Neural progenitor cell (in vitro differentiated cells): ENCODE data around the gene NBEAL2. TPM values are rescaled to one million over a fixed set of nuclear protein-coding genes. Genes with fewer than 3 reads are reported as not detected.

Source experiments
- DNase-seq: peaks from one replicate; pipeline ENCODE4 v3.0.0-alpha.2; 2016; ENCODE audit warnings: low spot score
- H2AFZ ChIP-seq: fragments of 200-600 bp; sonication (generic); replicated peaks from 2 replicates; pipeline ENCODE4 v1.6.1; 2016; ENCODE audit warnings: antibody characterized with exemption
- H3F3A ChIP-seq: fragments of 200-600 bp; sonication (generic); 2 replicates; pipeline ENCODE4 v1.6.1; 2016; ENCODE audit warnings: antibody characterized with exemption, low read depth
- H3K27ac ChIP-seq: fragments of 200-600 bp; sonication (generic); 2 replicates; pipeline ENCODE4 v1.5.1; 2016; ENCODE audit warnings: mild to moderate bottlenecking
- H3K27me3 ChIP-seq: fragments of 200-600 bp; sonication (generic); 2 replicates; pipeline ENCODE4 v1.6.1; 2016; ENCODE audit warnings: mild to moderate bottlenecking, moderate library complexity
- H3K36me3 ChIP-seq: fragments of 200-600 bp; sonication (generic); 2 replicates; pipeline ENCODE4 v1.5.1; 2016
- H3K4me1 ChIP-seq: fragments of 200-600 bp; sonication (generic); 2 replicates; pipeline ENCODE4 v1.6.1; 2016; ENCODE audit warnings: mixed run types
- H3K4me2 ChIP-seq: fragments of 200-600 bp; sonication (generic); 2 replicates; pipeline ENCODE4 v1.6.1; 2016
- H3K4me3 ChIP-seq: fragments of 200-600 bp; sonication (generic); 2 replicates; pipeline ENCODE4 v1.5.1; 2016
- H3K79me2 ChIP-seq: fragments of 200-600 bp; sonication (generic); 2 replicates; pipeline ENCODE4 v1.6.1; 2016; ENCODE audit warnings: low read depth
- H3K9ac ChIP-seq: fragments of 200-600 bp; sonication (generic); 2 replicates; pipeline ENCODE4 v1.6.1; 2016
- H3K9me3 ChIP-seq: fragments of 200-600 bp; sonication (generic); 2 replicates; pipeline ENCODE4 v1.5.1; 2016; ENCODE audit warnings: low read depth
- H4K20me1 ChIP-seq: fragments of 200-600 bp; sonication (generic); 2 replicates; pipeline ENCODE4 v1.6.1; 2016; ENCODE audit warnings: low read depth
- H3K27ac Mint-ChIP-seq: 3 replicates; pipeline ENCODE4 v1.8.0; 2021; ENCODE audit warnings: mixed read lengths
- H3K27me3 Mint-ChIP-seq: 2 replicates; pipeline ENCODE4 v1.8.0; 2022; ENCODE audit warnings: low read depth, mild to moderate bottlenecking, inconsistent platforms, moderate library complexity, mixed read lengths; ENCODE audit not compliant: insufficient read depth
- H3K36me3 Mint-ChIP-seq: 3 replicates; pipeline ENCODE4 v1.8.0; 2021; ENCODE audit warnings: mixed read lengths
- H3K4me1 Mint-ChIP-seq: 3 replicates; pipeline ENCODE4 v1.8.0; 2021; ENCODE audit warnings: mixed read lengths
- H3K4me3 Mint-ChIP-seq: 3 replicates; pipeline ENCODE4 v1.8.0; 2021; ENCODE audit warnings: mild to moderate bottlenecking, moderate library complexity, mixed read lengths
- H3K9me3 Mint-ChIP-seq: 3 replicates; pipeline ENCODE4 v1.8.0; 2020; ENCODE audit warnings: mixed read lengths
- CTCF ChIP-seq: fragments of 200-600 bp; sonication (generic); IDR thresholded peaks from 2 replicates; pipeline ENCODE4 v1.5.1; 2017; ENCODE audit warnings: antibody characterized with exemption, mild to moderate bottlenecking
- EZH2 ChIP-seq: fragments of 200-600 bp; sonication (generic); IDR thresholded peaks from 2 replicates; pipeline ENCODE4 v1.6.1; 2017; ENCODE audit warnings: antibody characterized with exemption, mild to moderate bottlenecking, moderate library complexity
- EZH2phosphoT487 ChIP-seq: fragments of 200-600 bp; sonication (generic); IDR thresholded peaks from 2 replicates; pipeline ENCODE4 v1.6.1; 2017; ENCODE audit warnings: antibody characterized with exemption
- total RNA-seq: library from RNA; depleted of rRNA; stranded (reverse); fragments of >200 nt; gene quantifications from 2 replicates; pipeline ENCODE4 v1.2.3, GENCODE V29; 2015; ENCODE audit warnings: low replicate concordance

The NBEAL2 gene
- total RNA-seq, 1 donor from 2014 or later: 6.3 TPM

- peaks cover 5% of the 10 kb centered on the region for H3K4me1 ChIP-seq
- no peak overlapping the region for H3K4me2 ChIP-seq
- peaks cover 2% of the 10 kb centered on the region for H3K4me1 Mint-ChIP-seq
- no peak for DNase-seq
- no peak overlapping the region for H2AFZ ChIP-seq
- H3K27ac ChIP-seq: no peak overlapping the region
- no peak overlapping the region for H3K4me3 ChIP-seq
- H3K27ac Mint-ChIP-seq: no peak overlapping the region
- H3K36me3 ChIP-seq: no peaks in the 10 kb centered on the region
- no peaks in the 10 kb centered on the region for H3F3A ChIP-seq
- TF ChIP-seq CTCF (no peak), EZH2 (no peak), EZH2phosphoT487 (no peak)
- no peaks in the 10 kb centered on the region for H3K27me3 ChIP-seq
- no peak overlapping the region for H3K9ac ChIP-seq
- peaks cover 3% of the 10 kb centered on the region for H3K27me3 Mint-ChIP-seq
- no peaks in the 10 kb centered on the region for H3K9me3 Mint-ChIP-seq
- no peaks in the 10 kb centered on the region for H3K36me3 Mint-ChIP-seq
- no peaks in the 10 kb centered on the region for H4K20me1 ChIP-seq
- H3K9me3 ChIP-seq: no peaks in the 10 kb centered on the region
- no peak overlapping the region for H3K4me3 Mint-ChIP-seq
- H3K79me2 ChIP-seq: no peaks in the 10 kb centered on the region
Measured at GRCh38 chr3:46991406-46992165, 12.1 kb downstream of the NBEAL2 start.

- Mint-ChIP-seq H3K27me3 (peaks cover 5% of the 10 kb centered on the region), H3K36me3 (no peaks in the 10 kb centered on the region), H3K4me3 (no peak overlapping the region), H3K27ac (no peak overlapping the region), H3K4me1 (peaks cover 2% of the 10 kb centered on the region), H3K9me3 (no peaks in the 10 kb centered on the region)
- no peak overlapping the region for H3K4me3 ChIP-seq
- TF ChIP-seq CTCF: no peak
- TF ChIP-seq EZH2: no peak
- H3K4me1 ChIP-seq: peaks cover 2% of the 10 kb centered on the region
- no peaks in the 10 kb centered on the region for H3F3A ChIP-seq
- H4K20me1 ChIP-seq: no peaks in the 10 kb centered on the region
- no peak overlapping the region for H3K27ac ChIP-seq
- H3K36me3 ChIP-seq: no peaks in the 10 kb centered on the region
- no peak overlapping the region for H3K9ac ChIP-seq
- no peak for DNase-seq
- H3K9me3 ChIP-seq: no peaks in the 10 kb centered on the region
- no peaks in the 10 kb centered on the region for H3K79me2 ChIP-seq
- no peak overlapping the region for H3K4me2 ChIP-seq
- H2AFZ ChIP-seq: no peak overlapping the region
- H3K27me3 ChIP-seq: no peaks in the 10 kb centered on the region
Measured at GRCh38 chr3:46992231-46992630, 12.8 kb downstream of the NBEAL2 start.

GRCh38 chr3:46993292-46993691 is 13.8 kb downstream of the NBEAL2 start:
- no peaks in the 10 kb centered on the region for H3K4me1 ChIP-seq
- H3K4me1 Mint-ChIP-seq: peaks cover 4% of the 10 kb centered on the region
- no peak overlapping the region for H3K27ac ChIP-seq
- no peak overlapping the region for H3K9ac ChIP-seq
- peaks cover 6% of the 10 kb centered on the region for H3K27me3 Mint-ChIP-seq
- no peak overlapping the region for H3K4me2 ChIP-seq
- H3K79me2 ChIP-seq: no peaks in the 10 kb centered on the region
- no peaks in the 10 kb centered on the region for H3K9me3 ChIP-seq
- H3F3A ChIP-seq: no peaks in the 10 kb centered on the region
- H3K27me3 ChIP-seq: no peaks in the 10 kb centered on the region
- H3K36me3 ChIP-seq: no peaks in the 10 kb centered on the region
- H4K20me1 ChIP-seq: no peaks in the 10 kb centered on the region
- no peak overlapping the region for H3K27ac Mint-ChIP-seq
- H2AFZ ChIP-seq: no peak overlapping the region
- H3K9me3 Mint-ChIP-seq: no peaks in the 10 kb centered on the region
- DNase-seq: no peak
- no peak for TF ChIP-seq EZH2
- no peak for TF ChIP-seq CTCF
- TF ChIP-seq EZH2phosphoT487: no peak
- H3K4me3 ChIP-seq: no peak overlapping the region
- H3K4me3 Mint-ChIP-seq: no peak overlapping the region
- H3K36me3 Mint-ChIP-seq: no peaks in the 10 kb centered on the region
